GM12878 (cell line): ENCODE data around the gene NBPF15. TPM values are rescaled to one million over a fixed set of nuclear protein-coding genes. Genes with fewer than 3 reads are reported as not detected.
A peak's percentile ranks its signal among the peaks of the same experiment; 100 is the strongest.
"Not testable (repeated sequence)": the region's sequence is repeated elsewhere in the genome, so short reads cannot be mapped to it uniquely, and the experiment has no call there.

Source experiments
- ATAC-seq: fragments of 200-7000 bp; cut with Tn5 transposase; 3 replicates; pipeline ENCODE4 v1.9.1; 2020; ENCODE audit warnings: mild to moderate bottlenecking, moderate library complexity
- BruUV-seq: library from RNA; stranded (reverse); fragments of 400-500 nt; replicated peaks from 2 replicates; lab custom pipeline; 2021; lab: Mats Ljungman, UMichigan
- CTCF ChIA-PET: fragments of 300-600 bp; sonication (Branson Sonifier 250); formaldehyde crosslinking; extraction: SDS; loops from one replicate; lab custom pipeline; 2021; ENCODE audit warnings: inconsistent platforms; lab: Yijun Ruan, JAX
- POLR2A ChIA-PET: fragments of 350-600 bp; formaldehyde crosslinking; extraction: SDS; loops from one replicate; lab custom pipeline; 2021; ENCODE audit warnings: inconsistent platforms; lab: Charles Lee
- RAD21 ChIA-PET: fragments of 300-600 bp; sonication (Branson Sonifier 250); formaldehyde crosslinking; loops from one replicate; lab custom pipeline; 2023; ENCODE audit warnings: antibody characterized with exemption; ENCODE audit not compliant: unreplicated experiment; lab: Charles Lee
- SMC1A ChIA-PET: fragments of 300-600 bp; sonication (Branson Sonifier 250); formaldehyde crosslinking; loops from one replicate; lab custom pipeline; 2023; ENCODE audit not compliant: unreplicated experiment, uncharacterized antibody; lab: Charles Lee
- DNase-seq: peaks from one replicate; pipeline ENCODE4 v3.0.0-alpha.2; 2011; ENCODE audit warnings: low read depth, low spot score
- FAIRE-seq: peaks from 3 replicates; lab custom pipeline; 2011; peaks lifted over from hg19 to GRCh38; lab: Jason Lieb, UNC
- H2AFZ ChIP-seq: 2 replicates; pipeline ENCODE4 v1.6.0; 2011; ENCODE audit warnings: low read depth, low read length, control low read depth; ENCODE audit not compliant: control insufficient read depth
- H3K27ac ChIP-seq: 2 replicates; pipeline ENCODE4 v1.5.1; 2011; ENCODE audit warnings: control low read depth; ENCODE audit not compliant: control insufficient read depth, insufficient read depth
- H3K27me3 ChIP-seq, 2 experiments: replicated peaks in 1 of 2; 2 replicates each; pipeline versions ENCODE4 v1.6.0 to v1.6.1; 2011; ENCODE audit warnings: low read length in 1 of 2; ENCODE audit not compliant: control insufficient read depth in 2 of 2, insufficient read depth in 2 of 2
- H3K36me3 ChIP-seq, 2 experiments: 2 replicates each; pipeline ENCODE4 v1.5.1; 2011; ENCODE audit warnings: low read length in 1 of 2; ENCODE audit not compliant: control insufficient read depth in 2 of 2, insufficient read depth in 2 of 2
- H3K4me1 ChIP-seq: 2 replicates; pipeline ENCODE4 v1.6.1; 2011; ENCODE audit warnings: mild to moderate bottlenecking, low read length, moderate library complexity, mixed read lengths; ENCODE audit not compliant: control insufficient read depth, insufficient read depth
- H3K4me2 ChIP-seq: 2 replicates; pipeline ENCODE4 v1.6.0; 2011; ENCODE audit warnings: control low read depth; ENCODE audit not compliant: control insufficient read depth, insufficient read depth
- H3K4me3 ChIP-seq: fragments of 200-600 bp; sonication (generic); 2 replicates; pipeline ENCODE4 v1.5.1; 2016
- H3K79me2 ChIP-seq: 2 replicates; pipeline ENCODE4 v1.6.0; 2011; ENCODE audit warnings: low read length; ENCODE audit not compliant: control insufficient read depth, insufficient read depth
- H3K9ac ChIP-seq: 2 replicates; pipeline ENCODE4 v1.8.0; 2011; ENCODE audit warnings: low read length, control low read depth, mixed read lengths; ENCODE audit not compliant: control insufficient read depth, insufficient read depth
- H3K9me3 ChIP-seq: replicated peaks from 3 replicates; pipeline ENCODE4 v1.5.1; 2011; ENCODE audit warnings: mild to moderate bottlenecking, low read length; ENCODE audit not compliant: control insufficient read depth, insufficient read depth
- H4K20me1 ChIP-seq: 2 replicates; pipeline ENCODE4 v1.6.0; 2011; ENCODE audit not compliant: control insufficient read depth, insufficient read depth
- JUNB ChIP-seq: IDR thresholded peaks from 2 replicates; pipeline ENCODE4 v1.6.1; 2016; ENCODE audit warnings: antibody characterized with exemption, mild to moderate bottlenecking
- WGBS: methylation state at CpG from one replicate; pipeline ENCODE4 v1.1.6; 2016; ENCODE audit warnings: low lambda C conversion rate; ENCODE audit not compliant: insufficient replicate concordance, insufficient coverage; ENCODE audit errors: missing lambda C conversion rate; 5-methylcytosine and 5-hydroxymethylcytosine counted together
- in situ Hi-C: fragments of 300-500 bp; cut with MboI; formaldehyde crosslinking; loops from 9 replicates; pipeline ENCODE4 v1.14.3; 2018; ENCODE audit warnings: mixed read lengths
- intact Hi-C: fragments of 100-400 bp; cut with micrococcal nuclease; formaldehyde crosslinking; loops from one replicate; pipeline ENCODE4 v1.14.2; 2022; ENCODE audit not compliant: unreplicated experiment
- polyA plus RNA-seq, 11 experiments: library from polyadenylated mRNA; depleted of rRNA in 4 of 11; unstranded in 6 of 11; stranded (reverse) in 5 of 11; fragments of >200 nt; fragmentation: Nextera tagmentation in 4 of 11; fragmentation: Illumina TruSeq in 1 of 11; extraction: Ambion mirVana in 4 of 11; extraction: Trizol in 1 of 11; gene quantifications; 1 replicate in 1 of 11; 2 replicates in 10 of 11; pipeline versions ENCODE4 v1.2.1 to v1.2.3, GENCODE V29; 2011 to 2016; ENCODE audit warnings: inconsistent platforms in 2 of 11, missing spikeins in 2 of 11, low read depth in 1 of 11
- small RNA-seq: library from RNA; depleted of rRNA; stranded (forward); fragments of <200 nt; gene quantifications from one replicate; pipeline ENCODE3, GENCODE V24; 2014
- total RNA-seq, 4 experiments: library from RNA; depleted of rRNA in 3 of 4; stranded (reverse); fragments of >200 nt in 3 of 4; fragmentation: Illumina TruSeq in 1 of 4; extraction: Trizol in 1 of 4; gene quantifications; 2 replicates each; pipeline versions ENCODE4 v1.2.1 to v1.2.3, GENCODE V29; 2013 to 2021

NBPF15 gene
- total and polyA plus RNA-seq, 10 of the 15 experiments (the other 5 are each of a cell fraction or from before 2014, with no cell fraction given) = 3.2 to 36.9 (median 17.6) TPM

DNA sequence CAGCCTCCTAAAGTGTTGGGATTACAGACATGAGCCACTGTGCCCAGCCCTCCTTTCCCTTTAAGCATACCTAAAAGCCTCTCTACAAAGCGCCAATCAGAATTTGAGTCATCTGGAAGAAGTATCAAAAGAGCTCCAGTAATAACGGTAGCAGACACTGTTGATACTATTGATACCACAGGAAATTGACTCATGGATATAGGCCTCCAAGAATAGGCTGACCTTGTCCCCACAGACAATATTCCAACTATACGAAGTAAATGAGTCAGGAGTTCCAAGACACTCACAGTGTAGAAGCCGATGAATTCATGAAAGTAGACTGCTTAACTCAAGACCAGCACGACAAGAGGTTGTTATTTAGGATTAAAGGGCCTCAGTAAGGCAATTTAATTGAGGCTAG, 58.7 kb downstream of the NBPF15 start:
- H4K20me1 ChIP-seq, BruUV-seq, H3K4me3 ChIP-seq, H3K27ac ChIP-seq, H3K4me2 ChIP-seq, H3K36me3 ChIP-seq, H2AFZ ChIP-seq, DNase-seq, SMC1A ChIA-PET, FAIRE-seq, H3K9ac ChIP-seq, RAD21 ChIA-PET, CTCF ChIA-PET, H3K79me2 ChIP-seq, POLR2A ChIA-PET, H3K27me3 ChIP-seq, ATAC-seq, intact Hi-C loops, in situ Hi-C loops, H3K4me1 ChIP-seq, H3K9me3 ChIP-seq: not testable (repeated sequence)
- 0 out of 2 replicates have a peak, but pooled peaks have one; percentile 15 for TF ChIP-seq JUNB
- 20% methylated on average over 4 of the region's 5 CpGs for WGBS

DNA sequence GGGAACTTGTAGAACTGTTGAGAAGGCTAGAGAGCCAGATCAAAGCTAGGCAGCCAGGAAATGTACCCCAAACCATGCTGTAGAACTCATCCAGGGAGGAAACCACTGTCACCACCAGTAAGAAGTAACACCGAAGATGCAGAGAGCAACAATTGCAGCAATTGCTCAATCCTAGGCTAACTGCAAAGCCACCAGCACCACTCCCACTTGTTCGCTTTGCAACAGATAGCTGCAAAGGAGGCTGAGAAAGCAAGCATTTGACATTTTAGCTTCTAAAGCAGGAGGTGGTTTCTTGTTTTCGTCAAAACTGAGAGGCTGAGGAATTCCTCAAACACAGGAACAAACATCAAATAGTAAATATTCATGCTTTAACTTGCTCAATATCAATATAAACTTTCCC, 89.8 kb downstream of the NBPF15 start:
- H3K4me2 ChIP-seq, H3K36me3 ChIP-seq, CTCF ChIA-PET, ATAC-seq, H3K9me3 ChIP-seq, BruUV-seq, H3K79me2 ChIP-seq, H3K4me3 ChIP-seq, RAD21 ChIA-PET, H4K20me1 ChIP-seq, FAIRE-seq, intact Hi-C loops, in situ Hi-C loops, H3K4me1 ChIP-seq, H3K27me3 ChIP-seq, SMC1A ChIA-PET, H3K9ac ChIP-seq, DNase-seq, H3K27ac ChIP-seq, POLR2A ChIA-PET, H2AFZ ChIP-seq: not testable (repeated sequence)
- WGBS = no CpG with 5 or more reads among the region's 3 CpGs

Small RNA genes lying within 50 kb of the gene (small RNA-seq; reads per million reads assigned to genes)
- gene AC246785.4 = not detected
- gene RNVU1-15 = 46.2 reads per million, percentile 98 among the genes with 10 or more reads in this experiment

Other genes with a start within 250 kb of the NBPF15 start
- not detected in 2 replicates for gene PPIAL4E, start 88.0 kb downstream of the NBPF15 start, total RNA-seq (2014; rRNA removed)
- gene PPIAL4E, start 88.0 kb downstream of the NBPF15 start, total RNA-seq (2014; rRNA removed; fragmentation: Illumina TruSeq; extraction: Trizol) = not detected in 2 replicates
- not detected in 2 replicates for gene PPIAL4E, start 88.0 kb downstream of the NBPF15 start, total RNA-seq (2021)
- gene PPIAL4E, start 88.0 kb downstream of the NBPF15 start, polyA plus RNA-seq (2011; rRNA removed) = not detected in 2 replicates
- gene PPIAL4E, start 88.0 kb downstream of the NBPF15 start, polyA plus RNA-seq (2014; fragmentation: Illumina TruSeq; extraction: Trizol) = not detected in 2 replicates
- not detected for gene PPIAL4E, start 88.0 kb downstream of the NBPF15 start, polyA plus RNA-seq (2014; fragmentation: Nextera tagmentation; extraction: Ambion mirVana)
- not detected in 2 replicates for gene PPIAL4E, start 88.0 kb downstream of the NBPF15 start, polyA plus RNA-seq (2014; rRNA removed)
- not detected for gene PPIAL4E, start 88.0 kb downstream of the NBPF15 start, polyA plus RNA-seq (2016; fragmentation: Nextera tagmentation; extraction: Ambion mirVana)
- not detected in 2 replicates for gene PPIAL4F, start 131.2 kb upstream of the NBPF15 start, total RNA-seq (2014; rRNA removed)
- gene PPIAL4F, start 131.2 kb upstream of the NBPF15 start, total RNA-seq (2014; rRNA removed; fragmentation: Illumina TruSeq; extraction: Trizol) = not detected in 2 replicates
- not detected in 2 replicates for gene PPIAL4F, start 131.2 kb upstream of the NBPF15 start, total RNA-seq (2021)
- not detected in 2 replicates for gene PPIAL4F, start 131.2 kb upstream of the NBPF15 start, polyA plus RNA-seq (2011; rRNA removed)
- gene PPIAL4F, start 131.2 kb upstream of the NBPF15 start, polyA plus RNA-seq (2014; fragmentation: Illumina TruSeq; extraction: Trizol) = not detected in 2 replicates
- not detected for gene PPIAL4F, start 131.2 kb upstream of the NBPF15 start, polyA plus RNA-seq (2014; fragmentation: Nextera tagmentation; extraction: Ambion mirVana)
- not detected in 2 replicates for gene PPIAL4F, start 131.2 kb upstream of the NBPF15 start, polyA plus RNA-seq (2014; rRNA removed)
- gene PPIAL4F, start 131.2 kb upstream of the NBPF15 start, polyA plus RNA-seq (2016; fragmentation: Nextera tagmentation; extraction: Ambion mirVana) = not detected